GM20431 (cell line): ENCODE measurements around the gene EMP2.
"Not testable (repeated sequence)": the region's sequence is repeated elsewhere in the genome, so short reads cannot be mapped to it uniquely, and the experiment has no call there.

Experiments used
- in situ Hi-C: fragments of 300-500 bp; cut with MseI, MboI; formaldehyde crosslinking; loops from one replicate; pipeline ENCODE4 v1.15.0; 2020; ENCODE audit warnings: low sequenced_read_pairs; ENCODE audit not compliant: unreplicated experiment

Gene EMP2

GRCh38 chr16:10580883-10581247 lies 467 bp upstream of the EMP2 start:
- in situ Hi-C loops: no loop called here

- in situ Hi-C loops: no loop called here
Measured at GRCh38 chr16:10579575-10579964, 828 bp downstream of the EMP2 start.

GRCh38 chr16:10578474-10579316 lies 1.7 kb downstream of the EMP2 start:
- in situ Hi-C loops: no loop called here

- in situ Hi-C loops: no loop called here
Measured at GRCh38 chr16:10577305-10578202, 2.8 kb downstream of the EMP2 start.

GRCh38 chr16:10576390-10577304 lies 3.8 kb downstream of the EMP2 start:
- in situ Hi-C loops: no loop called here

- in situ Hi-C loops: no loop called here
Measured at GRCh38 chr16:10575506-10576130, 4.8 kb downstream of the EMP2 start.

- in situ Hi-C loops: no loop called here
Measured at GRCh38 chr16:10572611-10573010, 7.8 kb downstream of the EMP2 start.

GRCh38 chr16:10571354-10571753 lies 9.0 kb downstream of the EMP2 start:
- in situ Hi-C loops: no loop called here

- in situ Hi-C loops: no loop called here
Measured at GRCh38 chr16:10569621-10570020, 10.8 kb downstream of the EMP2 start.

GRCh38 chr16:10566613-10567012 lies 13.8 kb downstream of the EMP2 start:
- in situ Hi-C loops: no loop called here

- in situ Hi-C loops: no loop called here
Measured at GRCh38 chr16:10565167-10565566, 15.2 kb downstream of the EMP2 start.

GRCh38 chr16:10564591-10564990 lies 15.8 kb downstream of the EMP2 start:
- in situ Hi-C loops: no loop called here

GRCh38 chr16:10562361-10562899 lies 18.0 kb downstream of the EMP2 start:
- in situ Hi-C loops: no loop called here

- in situ Hi-C loops: no loop called here
Measured at GRCh38 chr16:10561425-10561824, 19.0 kb downstream of the EMP2 start.

GRCh38 chr16:10561001-10561400 lies 19.4 kb downstream of the EMP2 start:
- in situ Hi-C loops: no loop called here

- in situ Hi-C loops: not testable (repeated sequence)
Measured at GRCh38 chr16:10559792-10560191, 20.6 kb downstream of the EMP2 start.

- in situ Hi-C loops: no loop called here
Measured at GRCh38 chr16:10558746-10559641, 21.4 kb downstream of the EMP2 start.

GRCh38 chr16:10558305-10558704 lies 22.1 kb downstream of the EMP2 start:
- in situ Hi-C loops: no loop called here
